GM19467 (cell line): Measurements from ENCODE around the gene KHDRBS2.

Source experiments
- ATAC-seq: cut with Tn5 transposase; IDR thresholded peaks from one replicate; pipeline ENCODE4 v1.9.1; 2021; ENCODE audit warnings: mild to moderate bottlenecking, moderate library complexity; ENCODE audit not compliant: unreplicated experiment

KHDRBS2 gene

DNA sequence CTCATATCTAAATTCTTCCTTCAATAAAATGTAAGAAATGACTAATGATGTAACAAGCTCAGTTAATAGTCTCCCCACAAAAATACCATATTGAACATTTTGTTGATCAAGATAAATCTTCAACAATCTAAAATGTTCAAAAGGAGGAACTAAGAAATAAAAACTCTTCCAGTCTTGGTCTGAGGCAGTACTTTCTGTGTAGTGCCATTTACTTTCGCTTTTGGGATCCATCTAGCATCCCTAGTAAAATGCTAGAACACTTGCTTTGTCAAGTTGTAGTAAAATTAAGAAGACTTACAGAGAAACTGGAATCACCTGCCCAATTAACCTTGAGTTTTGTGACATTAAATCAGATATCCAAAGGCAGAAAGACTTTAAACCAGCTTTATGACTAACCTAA lies 246.4 kb downstream of the KHDRBS2 start:
- ATAC-seq, result no peak

GRCh38 chr6:62037445-62037844 lies 248.6 kb downstream of the KHDRBS2 start:
- no peak for ATAC-seq

DNA sequence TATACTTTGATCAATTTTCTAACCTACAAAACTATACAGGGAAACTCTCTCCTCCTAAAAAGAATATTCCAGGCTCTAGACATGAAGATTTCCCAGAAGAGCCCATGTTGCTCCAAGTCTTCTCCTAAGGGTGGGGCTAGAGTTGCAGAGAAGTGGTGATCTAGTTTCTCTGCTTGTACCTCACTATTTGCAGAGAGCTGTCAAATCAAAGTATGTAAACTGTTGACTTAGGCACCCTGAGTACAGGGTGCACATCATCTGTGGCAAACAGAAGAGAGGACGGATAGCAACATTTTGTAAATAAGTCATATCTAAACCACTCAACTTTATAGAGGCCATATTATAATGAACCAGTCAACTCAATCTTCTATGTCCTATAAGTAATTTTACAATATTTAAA lies 250.1 kb downstream of the KHDRBS2 start:
- no peak for ATAC-seq

GRCh38 chr6:62013719-62014118 lies 272.3 kb downstream of the KHDRBS2 start:
- no peak for ATAC-seq

DNA sequence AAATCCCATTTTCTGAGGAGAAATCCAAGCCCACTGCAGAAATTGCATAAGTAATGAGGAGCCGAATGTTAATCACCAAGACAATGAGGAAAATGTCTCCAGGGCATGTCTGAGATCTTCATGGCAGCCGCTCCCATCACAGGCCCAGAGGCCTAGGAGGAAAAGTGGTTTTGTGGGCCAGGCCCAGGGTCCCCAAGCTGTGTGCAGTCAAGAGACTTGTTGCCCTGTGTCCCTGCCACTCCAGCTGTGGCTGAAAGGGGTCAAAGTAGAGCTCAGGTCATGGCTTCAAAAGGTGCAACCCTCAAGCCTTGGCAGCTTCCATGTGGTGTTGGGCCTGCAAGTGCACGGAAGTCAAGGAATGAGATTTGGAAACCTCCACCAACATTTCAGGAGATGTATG lies 276.6 kb downstream of the KHDRBS2 start:
- no peak for ATAC-seq

DNA sequence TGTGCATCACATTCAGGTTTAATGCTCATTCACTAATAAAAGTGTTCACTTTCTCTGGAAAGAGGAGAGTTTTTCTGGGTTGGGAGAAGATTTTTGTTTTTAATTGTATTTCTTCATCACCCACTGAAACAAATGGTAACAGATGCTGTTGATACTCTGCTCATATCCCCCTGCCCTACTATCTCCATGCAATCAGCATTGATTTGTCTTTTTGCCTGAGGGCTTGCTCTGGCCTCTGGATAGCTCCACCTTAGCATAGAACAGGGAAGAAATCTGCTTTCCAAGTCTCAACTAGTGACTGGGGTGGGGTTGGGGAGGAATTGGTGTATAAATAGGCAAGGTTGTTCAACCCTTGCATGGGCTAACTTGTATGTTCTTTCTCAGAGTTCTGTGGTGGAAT lies 296.4 kb downstream of the KHDRBS2 start:
- no peak for ATAC-seq

DNA sequence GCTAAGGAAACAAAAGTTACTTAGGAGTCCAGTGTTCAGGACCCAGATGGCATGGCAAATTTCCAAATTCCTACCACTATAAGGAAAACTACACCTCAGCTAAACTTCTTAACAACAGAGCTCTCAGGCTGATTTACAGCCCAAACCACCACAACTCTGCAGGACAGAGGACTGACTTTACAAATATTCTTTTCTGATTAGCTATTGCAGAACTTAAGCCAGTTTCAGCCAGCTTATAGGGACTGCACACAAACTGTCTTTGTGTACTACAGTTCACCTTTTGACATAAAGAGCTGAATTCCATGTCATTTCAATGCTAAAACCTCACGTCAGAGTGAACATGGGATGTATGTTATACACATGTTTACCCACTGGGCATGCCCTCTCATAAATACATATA lies 305.4 kb downstream of the KHDRBS2 start:
- no peak for ATAC-seq

GRCh38 chr6:61977947-61978346 lies 308.1 kb downstream of the KHDRBS2 start:
- no peak for ATAC-seq

GRCh38 chr6:61977099-61977498 lies 308.9 kb downstream of the KHDRBS2 start:
- ATAC-seq, result no peak

GRCh38 chr6:61959196-61959595 lies 326.8 kb downstream of the KHDRBS2 start:
- ATAC-seq, result no peak

- no peak for ATAC-seq
Observed at GRCh38 chr6:61953851-61954250, 332.2 kb downstream of the KHDRBS2 start.

DNA sequence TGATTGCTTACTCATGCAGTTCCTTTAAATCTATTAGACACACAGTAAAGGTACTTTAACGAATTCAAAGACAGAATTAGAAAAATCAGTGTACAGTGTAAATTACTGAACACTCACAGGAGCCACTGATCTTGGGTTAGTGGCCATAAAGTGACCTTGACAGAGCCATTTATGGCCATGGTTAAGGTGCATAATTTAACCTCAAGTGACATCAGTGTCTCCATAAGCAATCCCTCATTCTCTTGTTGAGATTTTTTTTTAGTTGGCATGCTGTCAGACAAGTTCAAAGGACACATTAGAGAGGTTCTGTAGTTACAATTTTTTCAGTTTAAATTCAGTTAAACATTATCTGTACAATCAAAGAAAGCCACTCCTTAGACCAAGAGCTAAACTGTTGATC lies 334.4 kb downstream of the KHDRBS2 start:
- no peak for ATAC-seq

GRCh38 chr6:61950811-61951210 lies 335.2 kb downstream of the KHDRBS2 start:
- no peak for ATAC-seq

- no peak for ATAC-seq
Observed at GRCh38 chr6:61949971-61950370, 336.1 kb downstream of the KHDRBS2 start.

DNA sequence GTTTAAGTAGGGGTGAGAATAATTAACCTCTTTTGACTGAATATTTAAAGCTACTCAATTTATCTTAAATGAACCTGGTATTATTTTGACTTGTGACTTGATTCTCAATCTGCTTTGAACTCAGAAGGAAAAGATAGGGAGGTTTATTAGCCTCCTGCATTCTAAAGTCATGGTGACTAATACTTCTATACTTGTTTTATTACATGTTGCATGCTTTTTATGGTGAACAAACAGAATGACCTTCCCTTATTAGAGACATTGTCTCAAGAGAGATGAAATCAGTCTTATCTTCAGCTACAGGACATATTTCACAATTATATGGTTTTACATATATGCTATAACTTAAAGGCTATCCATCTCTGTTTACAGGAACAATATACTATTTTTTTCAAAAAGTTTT lies 336.9 kb downstream of the KHDRBS2 start:
- ATAC-seq, result no peak

DNA sequence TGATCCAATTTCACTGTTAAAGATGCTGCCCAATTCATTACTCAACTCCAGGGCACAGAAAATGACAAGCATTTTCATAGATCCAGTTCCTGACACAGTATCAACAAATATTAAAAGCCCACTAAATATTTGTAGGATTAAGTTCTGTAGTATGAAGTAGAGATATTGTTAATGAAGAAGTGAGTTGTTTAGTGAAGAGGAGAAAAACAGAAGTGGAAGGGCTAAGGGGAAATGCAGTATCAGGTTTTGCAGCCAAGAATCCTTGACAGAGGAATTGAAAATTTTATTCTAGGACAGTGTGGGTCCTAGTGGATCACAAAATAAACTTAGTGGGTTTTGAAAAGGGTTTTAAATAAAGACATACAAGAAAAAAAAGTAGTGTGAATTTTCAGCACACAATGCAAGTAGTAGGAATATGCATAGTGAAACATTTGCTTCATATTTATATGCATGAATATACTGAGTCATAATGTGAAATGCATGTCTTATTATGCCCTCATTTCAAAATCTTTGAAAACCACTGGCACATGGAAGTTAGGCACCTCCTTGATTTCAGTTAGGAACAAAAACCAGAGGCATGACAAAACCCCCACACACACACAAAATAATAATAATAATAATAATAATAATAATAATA lies 338.6 kb downstream of the KHDRBS2 start:
- no peak for ATAC-seq

GRCh38 chr6:61940919-61941318 lies 345.1 kb downstream of the KHDRBS2 start:
- ATAC-seq, result no peak

DNA sequence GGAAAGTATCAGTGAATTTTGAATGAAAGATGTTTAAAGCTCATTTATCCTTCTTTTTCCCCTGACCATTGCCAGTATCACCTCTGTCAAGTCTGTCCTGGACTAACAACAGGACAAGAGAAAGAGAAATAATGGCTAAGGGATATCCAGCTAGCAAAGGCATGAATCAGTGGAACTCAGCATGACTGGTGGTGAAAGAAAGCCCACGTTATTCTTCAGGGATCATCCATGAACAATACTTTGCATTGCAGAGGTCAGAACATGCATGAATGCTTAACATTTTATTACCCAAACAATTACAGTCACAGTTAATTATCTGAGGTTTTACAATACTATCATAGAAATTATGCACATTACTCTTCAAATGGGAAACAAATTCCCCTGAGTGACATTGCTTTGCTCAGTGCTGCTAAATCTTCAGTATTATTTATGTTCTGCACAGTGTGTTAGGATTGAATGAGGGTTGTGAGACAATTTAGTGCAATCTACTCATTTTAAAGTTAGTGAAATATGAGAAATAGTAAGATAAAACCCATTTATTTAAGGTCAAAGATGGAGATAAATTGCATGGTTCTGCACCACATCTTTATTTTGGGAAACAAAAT lies 350.7 kb downstream of the KHDRBS2 start:
- no peak for ATAC-seq

GRCh38 chr6:61909486-61909885 lies 376.5 kb downstream of the KHDRBS2 start:
- ATAC-seq, result no peak

GRCh38 chr6:61901748-61902147 lies 384.3 kb downstream of the KHDRBS2 start:
- ATAC-seq, result no peak

- ATAC-seq, result no peak
Observed at GRCh38 chr6:61894536-61894935, 391.5 kb downstream of the KHDRBS2 start.

DNA sequence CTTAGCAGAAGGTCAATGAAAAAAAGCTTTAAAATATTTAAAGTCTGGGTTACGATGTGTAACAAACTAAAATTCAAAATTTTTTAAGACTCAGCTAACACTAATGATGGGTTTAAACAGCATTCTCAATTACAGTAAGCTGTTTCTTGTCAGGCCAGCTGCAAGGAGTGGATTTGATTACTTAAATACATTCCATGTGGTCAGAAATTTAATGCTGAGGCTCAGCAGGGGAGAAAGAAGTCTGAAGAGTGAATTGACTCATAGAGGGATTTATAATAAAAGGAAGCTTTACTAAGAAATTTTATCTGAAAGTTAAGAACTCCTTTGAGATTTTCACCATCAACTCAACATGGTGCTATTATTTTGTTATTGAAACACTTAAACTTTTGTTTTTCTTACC lies 398.6 kb downstream of the KHDRBS2 start:
- no peak for ATAC-seq
